OCI-LY7 (cell line): ENCODE data around the gene MT1E. TPM values are rescaled to one million over a fixed set of nuclear protein-coding genes. Genes with fewer than 3 reads are reported as not detected.
"Not testable (repeated sequence)": the region's sequence is repeated elsewhere in the genome, so short reads cannot be mapped to it uniquely, and the experiment has no call there.

Experiments
- BruUV-seq: library from RNA; stranded (reverse); fragments of 400-500 nt; replicated peaks from 2 replicates; lab custom pipeline; 2021; lab: Mats Ljungman, UMichigan
- CTCF ChIA-PET: fragments of 300-600 bp; sonication (Branson Sonifier 250); formaldehyde crosslinking; loops from one replicate; lab custom pipeline; 2022; ENCODE audit warnings: antibody characterized with exemption; ENCODE audit not compliant: unreplicated experiment; lab: Charles Lee
- POLR2A ChIA-PET: fragments of 300-600 bp; sonication (Branson Sonifier 250); formaldehyde crosslinking; loops from one replicate; lab custom pipeline; 2022; ENCODE audit warnings: antibody characterized with exemption; lab: Charles Lee
- DNase-seq: peaks from one replicate; pipeline ENCODE4 v3.0.0-alpha.2; 2015; ENCODE audit warnings: low spot score
- H2AFZ ChIP-seq: fragments of 200-600 bp; sonication (generic), shearing (Covaris generic); 2 replicates; pipeline ENCODE4 v1.6.1; 2014; ENCODE audit warnings: mild to moderate bottlenecking, antibody characterized with exemption, low read length, moderate library complexity
- H3K27ac ChIP-seq: fragments of 200-600 bp; sonication (generic); 2 replicates; pipeline ENCODE4 v1.5.1; 2014; ENCODE audit warnings: mixed run types, low read depth, mild to moderate bottlenecking, moderate library complexity, low read length, inconsistent platforms; ENCODE audit not compliant: poor library complexity, severe bottlenecking
- H3K36me3 ChIP-seq: fragments of 200-600 bp; sonication (generic); 2 replicates; pipeline ENCODE4 v1.6.1; 2014; ENCODE audit warnings: mild to moderate bottlenecking, antibody characterized with exemption, low read length, moderate library complexity, mixed read lengths; ENCODE audit not compliant: insufficient read depth
- H3K4me1 ChIP-seq: fragments of 200-600 bp; sonication (generic); 2 replicates; pipeline ENCODE4 v1.5.1; 2014; ENCODE audit warnings: mild to moderate bottlenecking, low read length; ENCODE audit not compliant: insufficient read depth, poor library complexity, severe bottlenecking
- H3K4me2 ChIP-seq: fragments of 200-600 bp; sonication (generic); 2 replicates; pipeline ENCODE4 v1.6.1; 2014; ENCODE audit warnings: mild to moderate bottlenecking, low read length
- H3K4me3 ChIP-seq: fragments of 200-600 bp; sonication (generic); 2 replicates; pipeline ENCODE4 v1.5.1; 2014; ENCODE audit warnings: mild to moderate bottlenecking, low read depth, low read length; ENCODE audit not compliant: poor library complexity, severe bottlenecking
- H3K79me2 ChIP-seq: fragments of 200-600 bp; sonication (generic); 2 replicates; pipeline ENCODE4 v1.6.1; 2016; ENCODE audit warnings: low read depth, mild to moderate bottlenecking, low read length, moderate library complexity, mixed read lengths; ENCODE audit not compliant: insufficient read depth
- H3K9me2 ChIP-seq: fragments of 200-600 bp; sonication (generic); 2 replicates; pipeline ENCODE4 v1.6.1; 2016; ENCODE audit warnings: mild to moderate bottlenecking, low read length, mixed read lengths; ENCODE audit not compliant: insufficient read depth
- H3K9me3 ChIP-seq: fragments of 200-600 bp; sonication (generic); 2 replicates; pipeline ENCODE4 v1.6.1; 2014; ENCODE audit warnings: mild to moderate bottlenecking, mixed run types, low read length, mixed read lengths
- H4K20me1 ChIP-seq: fragments of 200-600 bp; sonication (generic); 2 replicates; pipeline ENCODE4 v1.6.1; 2014; ENCODE audit warnings: mild to moderate bottlenecking, antibody characterized with exemption, low read length, moderate library complexity, mixed read lengths; ENCODE audit not compliant: insufficient read depth
- EZH2phosphoT487 ChIP-seq: fragments of 200-600 bp; sonication (generic); IDR thresholded peaks from 2 replicates; pipeline ENCODE4 v1.6.1; 2018; ENCODE audit warnings: low read depth, borderline replicate concordance, mild to moderate bottlenecking, mixed run types, antibody characterized with exemption, low read length, moderate library complexity, mixed read lengths
- intact Hi-C: fragments of 100-400 bp; cut with micrococcal nuclease; formaldehyde crosslinking; loops from one replicate; pipeline ENCODE4 v1.10.0; 2022; ENCODE audit not compliant: unreplicated experiment
- total RNA-seq, 2 experiments: library from RNA; depleted of rRNA in 1 of 2; stranded (reverse); fragments of >200 nt in 1 of 2; shearing (Covaris generic) in 1 of 2; gene quantifications; 2 replicates each; pipeline ENCODE4 v1.2.3, GENCODE V29; 2014 to 2022
- TF ChIP-seq, protein P1 (sequence below): fragments of 200-600 bp; sonication (generic); conservative IDR thresholded peaks from 2 replicates; pipeline ENCODE4 v1.5.1; 2014; ENCODE audit warnings: mild to moderate bottlenecking, antibody characterized with exemption, low read length, moderate library complexity, mixed read lengths

MT1E gene
- total RNA-seq, 2 experiments from 2014 or later, result not detected

GRCh38 chr16:56672761-56673536 is 47.4 kb downstream of the MT1E start:
- no peaks in the 10 kb centered on the region for H3K9me2 ChIP-seq
- no peak for DNase-seq
- no peaks in the 10 kb centered on the region for H3K79me2 ChIP-seq
- TF ChIP-seq, protein P1, sequence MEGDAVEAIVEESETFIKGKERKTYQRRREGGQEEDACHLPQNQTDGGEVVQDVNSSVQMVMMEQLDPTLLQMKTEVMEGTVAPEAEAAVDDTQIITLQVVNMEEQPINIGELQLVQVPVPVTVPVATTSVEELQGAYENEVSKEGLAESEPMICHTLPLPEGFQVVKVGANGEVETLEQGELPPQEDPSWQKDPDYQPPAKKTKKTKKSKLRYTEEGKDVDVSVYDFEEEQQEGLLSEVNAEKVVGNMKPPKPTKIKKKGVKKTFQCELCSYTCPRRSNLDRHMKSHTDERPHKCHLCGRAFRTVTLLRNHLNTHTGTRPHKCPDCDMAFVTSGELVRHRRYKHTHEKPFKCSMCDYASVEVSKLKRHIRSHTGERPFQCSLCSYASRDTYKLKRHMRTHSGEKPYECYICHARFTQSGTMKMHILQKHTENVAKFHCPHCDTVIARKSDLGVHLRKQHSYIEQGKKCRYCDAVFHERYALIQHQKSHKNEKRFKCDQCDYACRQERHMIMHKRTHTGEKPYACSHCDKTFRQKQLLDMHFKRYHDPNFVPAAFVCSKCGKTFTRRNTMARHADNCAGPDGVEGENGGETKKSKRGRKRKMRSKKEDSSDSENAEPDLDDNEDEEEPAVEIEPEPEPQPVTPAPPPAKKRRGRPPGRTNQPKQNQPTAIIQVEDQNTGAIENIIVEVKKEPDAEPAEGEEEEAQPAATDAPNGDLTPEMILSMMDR, result no peak
- no peak for TF ChIP-seq EZH2phosphoT487
- H3K9me3 ChIP-seq, result no peaks in the 10 kb centered on the region
- H3K36me3 ChIP-seq, result no peaks in the 10 kb centered on the region
- H2AFZ ChIP-seq, result no peak overlapping the region
- no peaks in the 10 kb centered on the region for H4K20me1 ChIP-seq
- ChIA-PET POLR2A (interaction anchor here (0.7 kb wide), 1 partner anchor 27 kb away, joined by 4 read pairs; no protein-coding TSS in a partner anchor), CTCF (no interaction called here)
- intact Hi-C loops, result no loop called here
- no peak overlapping the region for H3K27ac ChIP-seq
- no peak overlapping the region for H3K4me3 ChIP-seq
- BruUV-seq, result no TSS peak
- no peak overlapping the region for H3K4me2 ChIP-seq
- H3K4me1 ChIP-seq, result no peaks in the 10 kb centered on the region

DNA sequence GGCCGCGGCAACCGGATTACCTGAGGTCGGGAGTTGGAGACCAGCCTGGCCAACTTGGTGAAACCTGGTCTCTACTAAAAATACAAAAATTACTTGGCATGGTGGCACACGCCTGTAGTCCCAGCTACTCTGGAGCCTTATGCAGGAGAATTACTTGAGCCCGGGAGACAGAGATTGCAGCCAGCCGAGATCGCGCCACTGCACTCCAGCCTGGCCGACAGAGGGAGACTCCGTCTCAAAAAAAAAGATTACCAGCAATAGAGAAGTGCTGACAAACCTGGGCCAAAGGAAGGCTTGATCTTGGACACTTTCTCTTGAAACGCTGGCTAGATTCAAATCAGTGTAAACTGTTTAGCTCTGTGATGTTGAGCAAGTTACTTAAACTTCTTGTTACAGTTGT is 48.3 kb downstream of the MT1E start:
- Histone ChIP-seq H3K36me3 (no peaks in the 10 kb centered on the region), H3K79me2 (no peaks in the 10 kb centered on the region), H3K9me3 (no peaks in the 10 kb centered on the region), H2AFZ (no peak overlapping the region), H3K4me3 (no peak overlapping the region), H4K20me1 (no peaks in the 10 kb centered on the region), H3K4me2 (no peak overlapping the region), H3K9me2 (no peaks in the 10 kb centered on the region), H3K4me1 (no peaks in the 10 kb centered on the region), H3K27ac (no peak overlapping the region)
- no TSS peak for BruUV-seq
- intact Hi-C loops, result loop anchor here (1.0 kb wide), 1 partner anchor 28 kb away; no protein-coding TSS in a partner anchor
- TF ChIP-seq EZH2phosphoT487, result no peak
- TF ChIP-seq, protein P1, result peak; percentile 52; the same call in 1 of the 2 replicates
- ChIA-PET CTCF (no interaction called here), POLR2A (no interaction called here)
- DNase-seq, result peak; percentile 19

- H3K4me2 ChIP-seq, BruUV-seq, H3K4me3 ChIP-seq, H2AFZ ChIP-seq, DNase-seq, H3K4me1 ChIP-seq, H3K36me3 ChIP-seq, H4K20me1 ChIP-seq, H3K9me3 ChIP-seq, H3K79me2 ChIP-seq, POLR2A ChIA-PET, H3K9me2 ChIP-seq, H3K27ac ChIP-seq, CTCF ChIA-PET: not testable (repeated sequence)
- intact Hi-C loops, result loop anchor here (1.0 kb wide), 1 partner anchor 28 kb away; no protein-coding TSS in a partner anchor
These were observed 49.0 kb downstream of the MT1E start for GRCh38 chr16:56674570-56674969.
